GM12865 (cell line): ENCODE results near the gene FAM120C.

Source experiments
- DNase-seq: peaks from one replicate; pipeline ENCODE4 v3.0.0; 2010; ENCODE audit warnings: low read depth
- H3K4me3 ChIP-seq: 2 replicates; pipeline ENCODE4 v1.5.1; 2011; ENCODE audit warnings: mild to moderate bottlenecking, low read depth, low read length, control low read depth
- TF ChIP-seq, protein P1 (sequence below): IDR thresholded peaks from 2 replicates; pipeline ENCODE4 v1.5.1; 2011; ENCODE audit warnings: low read length, control low read depth, low read depth, inconsistent platforms; ENCODE audit not compliant: insufficient read depth; ENCODE audit errors: missing control alignments

The FAM120C gene

GRCh38 chrX:54087661-54088060 is 95.4 kb downstream of the FAM120C start:
- DNase-seq: no peak
- TF ChIP-seq, protein P1, sequence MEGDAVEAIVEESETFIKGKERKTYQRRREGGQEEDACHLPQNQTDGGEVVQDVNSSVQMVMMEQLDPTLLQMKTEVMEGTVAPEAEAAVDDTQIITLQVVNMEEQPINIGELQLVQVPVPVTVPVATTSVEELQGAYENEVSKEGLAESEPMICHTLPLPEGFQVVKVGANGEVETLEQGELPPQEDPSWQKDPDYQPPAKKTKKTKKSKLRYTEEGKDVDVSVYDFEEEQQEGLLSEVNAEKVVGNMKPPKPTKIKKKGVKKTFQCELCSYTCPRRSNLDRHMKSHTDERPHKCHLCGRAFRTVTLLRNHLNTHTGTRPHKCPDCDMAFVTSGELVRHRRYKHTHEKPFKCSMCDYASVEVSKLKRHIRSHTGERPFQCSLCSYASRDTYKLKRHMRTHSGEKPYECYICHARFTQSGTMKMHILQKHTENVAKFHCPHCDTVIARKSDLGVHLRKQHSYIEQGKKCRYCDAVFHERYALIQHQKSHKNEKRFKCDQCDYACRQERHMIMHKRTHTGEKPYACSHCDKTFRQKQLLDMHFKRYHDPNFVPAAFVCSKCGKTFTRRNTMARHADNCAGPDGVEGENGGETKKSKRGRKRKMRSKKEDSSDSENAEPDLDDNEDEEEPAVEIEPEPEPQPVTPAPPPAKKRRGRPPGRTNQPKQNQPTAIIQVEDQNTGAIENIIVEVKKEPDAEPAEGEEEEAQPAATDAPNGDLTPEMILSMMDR: no peak
- no peak overlapping the region for H3K4me3 ChIP-seq

- H3K4me3 ChIP-seq: no peak overlapping the region
- no peak for DNase-seq
- TF ChIP-seq, protein P1: no peak
These were observed 97.4 kb downstream of the FAM120C start for GRCh38 chrX:54085666-54086065.

GRCh38 chrX:54076903-54077302 is 106.2 kb downstream of the FAM120C start:
- no peak overlapping the region for H3K4me3 ChIP-seq
- TF ChIP-seq, protein P1: no peak
- DNase-seq: no peak

GRCh38 chrX:54074826-54075225 is 108.2 kb downstream of the FAM120C start:
- TF ChIP-seq, protein P1: no peak
- no peak for DNase-seq
- H3K4me3 ChIP-seq: no peak overlapping the region

GRCh38 chrX:54067766-54068165 is 115.3 kb downstream of the FAM120C start:
- TF ChIP-seq, protein P1: no peak
- no peak for DNase-seq
- no peak overlapping the region for H3K4me3 ChIP-seq

GRCh38 chrX:54066841-54067240 is 116.2 kb downstream of the FAM120C start:
- no peak overlapping the region for H3K4me3 ChIP-seq
- no peak for DNase-seq
- TF ChIP-seq, protein P1: no peak

GRCh38 chrX:54064564-54064963 is 118.5 kb downstream of the FAM120C start:
- no peak overlapping the region for H3K4me3 ChIP-seq
- no peak for DNase-seq
- TF ChIP-seq, protein P1: no peak
